GM10847 (cell line): ENCODE measurements around the gene PSME2.

ENCODE experiments used
- POLR2A ChIP-seq: IDR thresholded peaks from 2 replicates; pipeline ENCODE4 v1.6.1; 2011; ENCODE audit not compliant: insufficient read length; ENCODE audit errors: extremely low read depth

Gene PSME2

GRCh38 chr14:24183014-24183481, 36.6 kb upstream of the PSME2 start:
- TF ChIP-seq POLR2A: no peak

GRCh38 chr14:24182110-24182882, 35.9 kb upstream of the PSME2 start:
- no peak for TF ChIP-seq POLR2A

- TF ChIP-seq POLR2A: no peak
Observed at GRCh38 chr14:24181371-24182077, 35.1 kb upstream of the PSME2 start.

GRCh38 chr14:24179961-24180796, 33.8 kb upstream of the PSME2 start:
- TF ChIP-seq POLR2A: no peak

- TF ChIP-seq POLR2A: no peak
Observed at GRCh38 chr14:24179294-24179960, 33.0 kb upstream of the PSME2 start.

- no peak for TF ChIP-seq POLR2A
Observed at GRCh38 chr14:24178399-24179178, 32.2 kb upstream of the PSME2 start.

- no peak for TF ChIP-seq POLR2A
Observed at GRCh38 chr14:24177891-24178290, 31.5 kb upstream of the PSME2 start.

- no peak for TF ChIP-seq POLR2A
Observed at GRCh38 chr14:24177041-24177825, 30.8 kb upstream of the PSME2 start.

- no peak for TF ChIP-seq POLR2A
Observed at GRCh38 chr14:24176599-24176998, 30.2 kb upstream of the PSME2 start.

- no peak for TF ChIP-seq POLR2A
Observed at GRCh38 chr14:24172871-24173281, 26.5 kb upstream of the PSME2 start.

GRCh38 chr14:24172261-24172860, 26.0 kb upstream of the PSME2 start:
- TF ChIP-seq POLR2A: no peak

GRCh38 chr14:24171422-24172260, 25.2 kb upstream of the PSME2 start, which contains the start of gene REC8:
Gene REC8 (plus strand): TSS chr14:24172080. CDS start chr14:24172553, 473 bp downstream.
- TF ChIP-seq POLR2A: peak; percentile 57
